ENCODE measurements around the gene CAMTA1.

CAMTA1 gene

GRCh38 chr1:6953907-6954364 is 168.7 kb downstream of the CAMTA1 start:
- TF ChIP-seq CSDC2 (CRISPR knock-in tag; IDR thresholded peaks at IDR 0.05): no peak
- ATAC-seq: no peak

- ATAC-seq: no peak
- TF ChIP-seq OSR1 (CRISPR knock-in tag; IDR thresholded peaks at IDR 0.05) (no peak), PPARA (CRISPR knock-in tag; IDR thresholded peaks at IDR 0.05; ENCODE audit: borderline replicate concordance) (no peak), CSRNP3 (CRISPR knock-in tag; IDR thresholded peaks at IDR 0.05) (no peak)
Measured at GRCh38 chr1:6954591-6954990, 169.3 kb downstream of the CAMTA1 start.

GRCh38 chr1:6955357-6956094 is 170.3 kb downstream of the CAMTA1 start:
- TF ChIP-seq POU6F1 (CRISPR knock-in tag; IDR thresholded peaks at IDR 0.05; ENCODE audit: borderline replicate concordance, low read depth): no peak
- TF ChIP-seq SNAI2 (CRISPR knock-in tag; IDR thresholded peaks at IDR 0.05): no peak
- no peak for TF ChIP-seq TCF4 (CRISPR knock-in tag; IDR thresholded peaks at IDR 0.05; ENCODE audit: borderline replicate concordance)
- TF ChIP-seq TSHZ2 (CRISPR knock-in tag; IDR thresholded peaks at IDR 0.05): no peak
- TF ChIP-seq OSR1 (CRISPR knock-in tag; IDR thresholded peaks at IDR 0.05): no peak
- ATAC-seq: no peak

- no peak for ATAC-seq
- no peak for TF ChIP-seq ESRRG (CRISPR knock-in tag; IDR thresholded peaks at IDR 0.05)
Measured at GRCh38 chr1:6956488-6957159, 171.4 kb downstream of the CAMTA1 start.

GRCh38 chr1:6957341-6957740 is 172.1 kb downstream of the CAMTA1 start:
- no peak for ATAC-seq
- TF ChIP-seq BACH2 (CRISPR knock-in tag; IDR thresholded peaks at IDR 0.05; ENCODE audit: borderline replicate concordance) (no peak), PATZ1 (CRISPR knock-in tag; IDR thresholded peaks at IDR 0.05; ENCODE audit: borderline replicate concordance) (no peak), ESRRG (CRISPR knock-in tag; IDR thresholded peaks at IDR 0.05) (no peak), TCF4 (CRISPR knock-in tag; IDR thresholded peaks at IDR 0.05; ENCODE audit: borderline replicate concordance) (no peak)

- TF ChIP-seq OSR1 (CRISPR knock-in tag; IDR thresholded peaks at IDR 0.05): no peak
- no peak for TF ChIP-seq ZFP3 (CRISPR knock-in tag; IDR thresholded peaks at IDR 0.05)
- no peak for TF ChIP-seq ZNF8 (CRISPR knock-in tag; IDR thresholded peaks at IDR 0.05)
- no peak for ATAC-seq
Measured at GRCh38 chr1:6958407-6959030, 173.3 kb downstream of the CAMTA1 start.
